A673 (cell line): Measurements from ENCODE around the gene ITPKB. TPM values are rescaled to one million over a fixed set of nuclear protein-coding genes. Genes with fewer than 3 reads are reported as not detected.
"Not testable (repeated sequence)": the region's sequence is repeated elsewhere in the genome, so short reads cannot be mapped to it uniquely, and the experiment has no call there.

Experiments used
- BruUV-seq: library from RNA; stranded (reverse); fragments of 400-500 nt; replicated peaks from 2 replicates; lab custom pipeline; 2021; lab: Mats Ljungman, UMichigan
- CTCF ChIA-PET: fragments of 300-600 bp; sonication (Branson Sonifier 250); formaldehyde crosslinking; loops from one replicate; lab custom pipeline; 2022; ENCODE audit warnings: antibody characterized with exemption; lab: Charles Lee
- POLR2A ChIA-PET: fragments of 300-600 bp; sonication (Branson Sonifier 250); formaldehyde crosslinking; loops from one replicate; lab custom pipeline; 2022; ENCODE audit warnings: antibody characterized with exemption; ENCODE audit not compliant: low non-redundant PET; lab: Charles Lee
- DNase-seq: peaks from one replicate; pipeline ENCODE4 v3.0.0-alpha.2; 2015; ENCODE audit warnings: low spot score
- H3K27ac ChIP-seq: fragments of 200-600 bp; sonication (generic); 2 replicates; pipeline ENCODE4 v1.5.1; 2016; ENCODE audit warnings: mixed run types, low read depth, mild to moderate bottlenecking, mixed read lengths, antibody characterized with exemption, low read length; ENCODE audit not compliant: poor library complexity, severe bottlenecking
- H3K27me3 ChIP-seq: fragments of 200-600 bp; sonication (generic); replicated peaks from 2 replicates; pipeline ENCODE4 v1.6.1; 2017; ENCODE audit warnings: mixed run types, low read depth, mild to moderate bottlenecking, mixed read lengths, antibody characterized with exemption, low read length; ENCODE audit not compliant: insufficient read depth, poor library complexity
- H3K36me3 ChIP-seq: fragments of 200-600 bp; sonication (generic); 2 replicates; pipeline ENCODE4 v1.6.1; 2016; ENCODE audit warnings: mixed run types, mild to moderate bottlenecking, mixed read lengths, antibody characterized with exemption, low read length; ENCODE audit not compliant: insufficient read depth, poor library complexity, severe bottlenecking
- H3K4me1 ChIP-seq: fragments of 200-600 bp; sonication (generic); 2 replicates; pipeline ENCODE4 v1.6.1; 2017; ENCODE audit warnings: mixed run types, mild to moderate bottlenecking, mixed read lengths, antibody characterized with exemption, low read length; ENCODE audit not compliant: insufficient read depth, poor library complexity, severe bottlenecking
- H3K4me3 ChIP-seq: fragments of 200-600 bp; sonication (generic); 2 replicates; pipeline ENCODE4 v1.5.1; 2016; ENCODE audit warnings: low read depth, mixed run types, mild to moderate bottlenecking, mixed read lengths, low read length; ENCODE audit not compliant: poor library complexity, severe bottlenecking
- H3K9me3 ChIP-seq: fragments of 200-600 bp; sonication (generic); 2 replicates; pipeline ENCODE4 v1.6.1; 2016; ENCODE audit warnings: mixed run types, low read depth, mild to moderate bottlenecking, mixed read lengths, antibody characterized with exemption, low read length; ENCODE audit not compliant: poor library complexity, severe bottlenecking
- CTCF ChIP-seq: fragments of 300-800, 200-600 bp; sonication (generic); conservative IDR thresholded peaks from 2 replicates; pipeline ENCODE4 v1.5.1; 2017; ENCODE audit warnings: low read depth, mild to moderate bottlenecking, antibody characterized with exemption, low read length, moderate library complexity, mixed read lengths
- EZH2 ChIP-seq: fragments of 200-600 bp; sonication (generic); IDR thresholded peaks from 2 replicates; pipeline ENCODE4 v1.6.1; 2017; ENCODE audit warnings: borderline replicate concordance, low read depth, mild to moderate bottlenecking, mixed read lengths, antibody characterized with exemption, low read length; ENCODE audit not compliant: poor library complexity, severe bottlenecking
- intact Hi-C: fragments of 100-400 bp; cut with micrococcal nuclease; formaldehyde crosslinking; loops from one replicate; pipeline ENCODE4 v1.10.0; 2022; ENCODE audit not compliant: unreplicated experiment
- total RNA-seq: library from RNA; stranded (reverse); gene quantifications from 2 replicates; pipeline ENCODE4 v1.2.3, GENCODE V29; 2021

The ITPKB gene
- total RNA-seq, 1 experiment from 2014 or later: 14.1 TPM

- Histone ChIP-seq H3K27ac (no peak overlapping the region), H3K4me1 (peaks cover 23% of the 10 kb centered on the region), H3K36me3 (no peaks in the 10 kb centered on the region), H3K4me3 (no peak overlapping the region), H3K9me3 (no peaks in the 10 kb centered on the region), H3K27me3 (no peaks in the 10 kb centered on the region)
- ChIA-PET POLR2A (no interaction called here), CTCF (no interaction called here)
- DNase-seq: no peak
- intact Hi-C loops: no loop called here
- BruUV-seq: no TSS peak
- TF ChIP-seq CTCF (no peak), EZH2 (no peak)
These were observed 16.7 kb downstream of the ITPKB start for GRCh38 chr1:226722240-226722900.

GRCh38 chr1:226720574-226720973, 18.5 kb downstream of the ITPKB start:
- H3K27me3 ChIP-seq, H3K4me3 ChIP-seq, H3K9me3 ChIP-seq, CTCF ChIA-PET, DNase-seq, H3K36me3 ChIP-seq, H3K27ac ChIP-seq, BruUV-seq, POLR2A ChIA-PET, intact Hi-C loops: not testable (repeated sequence)
- peaks cover 23% of the 10 kb centered on the region for H3K4me1 ChIP-seq

GRCh38 chr1:226719596-226720387, 19.3 kb downstream of the ITPKB start:
- Histone ChIP-seq H3K36me3 (no peaks in the 10 kb centered on the region), H3K27ac (no peak overlapping the region), H3K4me1 (peaks cover 20% of the 10 kb centered on the region), H3K9me3 (no peaks in the 10 kb centered on the region), H3K27me3 (no peaks in the 10 kb centered on the region), H3K4me3 (no peak overlapping the region)
- no peak for DNase-seq
- TF ChIP-seq EZH2 (no peak), CTCF (no peak)
- POLR2A ChIA-PET: no interaction called here
- CTCF ChIA-PET: no interaction called here
- BruUV-seq: no TSS peak
- intact Hi-C loops: no loop called here
